Osteocyte (in vitro differentiated cells): ENCODE results near the gene ZNF688. TPM values are rescaled to one million over a fixed set of nuclear protein-coding genes. Genes with fewer than 3 reads are reported as not detected.
A peak's percentile ranks its signal among the peaks of the same experiment; 100 is the strongest.

ENCODE experiments used
- DNase-seq: peaks from one replicate; pipeline ENCODE4 v3.0.0; 2021; ENCODE audit warnings: mixed read lengths; ENCODE audit not compliant: unreplicated experiment; ENCODE audit errors: extremely low spot score
- H3K27ac Mint-ChIP-seq: one replicate; pipeline ENCODE4 v1.8.0; 2021; ENCODE audit warnings: mild to moderate bottlenecking, mixed read lengths; ENCODE audit not compliant: unreplicated experiment
- H3K27me3 Mint-ChIP-seq: one replicate; pipeline ENCODE4 v1.8.0; 2021; ENCODE audit warnings: mixed read lengths; ENCODE audit not compliant: unreplicated experiment
- H3K36me3 Mint-ChIP-seq: one replicate; pipeline ENCODE4 v1.8.0; 2021; ENCODE audit warnings: mixed read lengths; ENCODE audit not compliant: unreplicated experiment
- H3K4me1 Mint-ChIP-seq: one replicate; pipeline ENCODE4 v1.8.0; 2021; ENCODE audit warnings: mixed read lengths; ENCODE audit not compliant: unreplicated experiment
- H3K4me3 Mint-ChIP-seq: one replicate; pipeline ENCODE4 v1.8.0; 2021; ENCODE audit warnings: mild to moderate bottlenecking, moderate library complexity, mixed read lengths; ENCODE audit not compliant: unreplicated experiment
- H3K9me3 Mint-ChIP-seq: one replicate; pipeline ENCODE4 v1.8.0; 2021; ENCODE audit warnings: mixed read lengths; ENCODE audit not compliant: unreplicated experiment
- CTCF ChIP-seq: fragments of 200-600 bp; sonication (generic); IDR thresholded peaks from 2 replicates; pipeline ENCODE4 v1.5.0; 2021; ENCODE audit warnings: antibody characterized with exemption, mild to moderate bottlenecking, moderate library complexity
- total RNA-seq: library from RNA; stranded (reverse); gene quantifications from 2 replicates; pipeline ENCODE4 v1.2.1, GENCODE V29; 2021

The ZNF688 gene
- total RNA-seq, 1 donor from 2014 or later, result 10.9 TPM

- no peaks in the 10 kb centered on the region for H3K9me3 Mint-ChIP-seq
- H3K4me1 Mint-ChIP-seq, result peaks cover 16% of the 10 kb centered on the region
- DNase-seq, result no peak
- TF ChIP-seq CTCF, result no peak
- peak overlapping the region; percentile 94 for H3K27ac Mint-ChIP-seq
- H3K36me3 Mint-ChIP-seq, result peaks cover 3% of the 10 kb centered on the region
- no peaks in the 10 kb centered on the region for H3K27me3 Mint-ChIP-seq
- peak overlapping the region; percentile 83 for H3K4me3 Mint-ChIP-seq
These were observed 36.3 kb downstream of the ZNF688 start for GRCh38 chr16:30535106-30535776.

DNA sequence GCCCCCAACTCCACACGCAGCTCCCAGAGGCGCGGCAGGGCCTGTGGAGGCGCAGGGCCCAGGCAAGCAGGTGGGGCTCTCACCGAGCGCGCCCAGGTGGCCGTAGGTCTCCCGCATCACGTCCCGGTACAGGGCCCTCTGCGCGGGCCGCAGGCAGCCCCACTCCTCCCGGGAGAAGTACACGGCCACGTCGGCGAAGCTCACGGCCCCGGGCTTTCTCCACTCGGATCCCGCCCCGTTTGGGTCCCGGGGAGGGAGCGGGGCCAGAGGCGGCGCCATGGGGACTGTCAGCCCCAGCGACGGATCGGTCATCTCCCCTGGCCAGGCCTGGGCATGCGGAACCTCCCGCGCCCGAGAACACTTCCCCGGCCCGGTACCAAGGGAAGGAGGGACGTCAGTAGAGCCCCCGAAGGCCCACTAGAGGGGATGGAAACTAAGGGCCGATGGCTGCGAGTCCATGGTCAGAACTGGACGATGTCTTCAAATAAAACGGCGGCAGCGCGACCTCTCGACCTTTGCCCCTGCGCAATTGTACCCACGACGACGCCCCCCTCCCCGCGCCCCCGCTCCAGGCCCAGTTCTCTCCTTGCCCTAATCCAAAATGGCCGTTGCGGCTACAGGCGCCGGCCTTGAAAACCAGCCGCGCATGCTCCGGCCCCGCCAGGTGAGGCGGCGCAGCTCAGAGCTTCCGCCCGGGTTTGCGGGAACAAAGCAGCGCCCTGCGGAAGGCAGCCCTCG is 37.0 kb downstream of the ZNF688 start, which contains the start of gene ZNF747:
TSS of gene ZNF747 (minus strand) at position 491 of the 738 bp plus-strand sequence. CDS start at position 312, 179 bp downstream.
- Mint-ChIP-seq H3K9me3 (no peaks in the 10 kb centered on the region), H3K36me3 (peaks cover 3% of the 10 kb centered on the region), H3K27me3 (no peaks in the 10 kb centered on the region), H3K4me1 (peaks cover 16% of the 10 kb centered on the region), H3K4me3 (peak within 1 kb of the TSS; percentile 83), H3K27ac (peak within 1 kb of the TSS; percentile 94)
- TF ChIP-seq CTCF, result no peak
- peak; percentile 91 for DNase-seq

GRCh38 chr16:30533748-30534367 is 37.7 kb downstream of the ZNF688 start:
- DNase-seq, result no peak
- Mint-ChIP-seq H3K4me1 (peaks cover 16% of the 10 kb centered on the region), H3K27ac (peak overlapping the region; percentile 72)

GRCh38 chr16:30533146-30533522 is 38.4 kb downstream of the ZNF688 start:
- Mint-ChIP-seq H3K4me3 (peak overlapping the region; percentile 45), H3K4me1 (peaks cover 16% of the 10 kb centered on the region), H3K9me3 (no peaks in the 10 kb centered on the region), H3K27ac (peak overlapping the region; percentile 47), H3K27me3 (no peaks in the 10 kb centered on the region), H3K36me3 (peaks cover 3% of the 10 kb centered on the region)
- TF ChIP-seq CTCF, result no peak
- DNase-seq, result no peak

More at GRCh38 chr16:30533748-30534367, 37.7 kb downstream of the ZNF688 start:
- Mint-ChIP-seq H3K4me3 (peak overlapping the region; percentile 83), H3K9me3 (no peaks in the 10 kb centered on the region), H3K27me3 (no peaks in the 10 kb centered on the region), H3K36me3 (peaks cover 3% of the 10 kb centered on the region)
- TF ChIP-seq CTCF, result no peak
